Upper lobe of right lung (tissue), 1 donor: Measurements from ENCODE around the gene TUBB1. TPM values are rescaled to one million over a fixed set of nuclear protein-coding genes. Genes with fewer than 3 reads are reported as not detected.
A peak's percentile ranks its signal among the peaks of the same experiment; 100 is the strongest.
"Not testable (repeated sequence)": the region's sequence is repeated elsewhere in the genome, so short reads cannot be mapped to it uniquely, and the experiment has no call there.

Source experiments
- ATAC-seq: fragments of 200-7000 bp; cut with Tn5 transposase; one replicate; pipeline ENCODE4 v1.9.1; 2020; ENCODE audit warnings: mild to moderate bottlenecking, moderate library complexity
- DNase-seq: peaks from one replicate; pipeline ENCODE4 v3.0.0-alpha.2; 2020
- H3K27ac ChIP-seq: fragments of 200-600 bp; one replicate; pipeline ENCODE4 v1.8.0; 2022
- H3K27me3 ChIP-seq: fragments of 200-600 bp; one replicate; pipeline ENCODE4 v1.8.0; 2022; ENCODE audit warnings: mild to moderate bottlenecking
- H3K36me3 ChIP-seq: fragments of 200-600 bp; one replicate; pipeline ENCODE4 v1.8.0; 2022
- H3K4me1 ChIP-seq: fragments of 200-600 bp; one replicate; pipeline ENCODE4 v1.8.0; 2022
- H3K4me3 ChIP-seq: fragments of 200-600 bp; one replicate; pipeline ENCODE4 v1.8.0; 2022; ENCODE audit warnings: mild to moderate bottlenecking
- H3K9me3 ChIP-seq: fragments of 200-600 bp; one replicate; pipeline ENCODE4 v1.8.0; 2022
- CTCF ChIP-seq: fragments of 200-600 bp; IDR thresholded peaks from one replicate; pipeline ENCODE4 v1.8.0; 2022; ENCODE audit warnings: antibody characterized with exemption
- intact Hi-C: fragments of 100-400 bp; cut with DNase I; formaldehyde crosslinking; loops from one replicate; pipeline ENCODE4 v1.11.0; 2022
- total RNA-seq: library from RNA; stranded (reverse); fragmentation: NEBNext Ultra II Directional; extraction: Animal tissue kit (Norgen Biotek cat#: 25700); gene quantifications from one replicate; pipeline ENCODE4 v1.2.1, GENCODE V29; 2021
- donor health status: DM: no; HTN: yes; CAD: no; lungs with severe emphysema.

Gene TUBB1
- total RNA-seq, 1 donor from 2014 or later, result 3.0 TPM

DNA sequence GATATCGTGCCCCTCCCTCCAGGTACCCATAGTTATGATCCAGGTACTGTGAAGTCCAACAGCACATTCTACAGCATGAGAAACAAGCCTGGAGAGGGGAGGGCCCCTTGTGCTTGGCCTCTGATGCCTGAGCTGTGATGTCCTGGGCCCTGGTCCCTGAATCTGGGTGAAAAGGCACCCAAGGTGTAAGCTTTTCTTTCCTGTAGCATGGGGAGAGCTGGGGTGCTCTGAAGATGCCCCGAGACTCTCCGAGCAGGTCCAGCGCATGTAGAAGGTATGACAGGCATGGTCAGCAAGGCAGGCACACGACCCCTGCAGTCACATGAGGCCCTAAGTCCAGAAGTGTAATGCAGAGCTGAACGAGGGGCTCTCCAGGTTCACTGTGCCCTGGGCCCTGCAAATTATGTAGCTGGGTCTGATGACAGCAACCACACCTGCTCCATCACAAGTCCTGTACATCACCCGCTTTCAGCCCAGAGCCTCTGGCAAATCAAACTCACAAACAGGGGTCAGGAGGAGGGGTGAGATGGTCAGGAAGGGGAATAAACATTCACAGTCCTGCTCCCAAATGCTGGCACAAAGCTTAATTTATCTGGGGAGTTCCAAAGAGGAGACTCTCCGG lies 10.4 kb upstream of the TUBB1 start:
- ATAC-seq, result no peak
- no peak overlapping the region for H3K4me3 ChIP-seq
- no peaks in the 10 kb centered on the region for H3K27me3 ChIP-seq
- no peaks in the 10 kb centered on the region for H3K36me3 ChIP-seq
- intact Hi-C loops, result no loop called here
- H3K9me3 ChIP-seq, result no peaks in the 10 kb centered on the region
- TF ChIP-seq CTCF, result no peak
- H3K4me1 ChIP-seq, result peaks cover 40% of the 10 kb centered on the region
- peak overlapping the region; percentile 83 for H3K27ac ChIP-seq
- no peak for DNase-seq

DNA sequence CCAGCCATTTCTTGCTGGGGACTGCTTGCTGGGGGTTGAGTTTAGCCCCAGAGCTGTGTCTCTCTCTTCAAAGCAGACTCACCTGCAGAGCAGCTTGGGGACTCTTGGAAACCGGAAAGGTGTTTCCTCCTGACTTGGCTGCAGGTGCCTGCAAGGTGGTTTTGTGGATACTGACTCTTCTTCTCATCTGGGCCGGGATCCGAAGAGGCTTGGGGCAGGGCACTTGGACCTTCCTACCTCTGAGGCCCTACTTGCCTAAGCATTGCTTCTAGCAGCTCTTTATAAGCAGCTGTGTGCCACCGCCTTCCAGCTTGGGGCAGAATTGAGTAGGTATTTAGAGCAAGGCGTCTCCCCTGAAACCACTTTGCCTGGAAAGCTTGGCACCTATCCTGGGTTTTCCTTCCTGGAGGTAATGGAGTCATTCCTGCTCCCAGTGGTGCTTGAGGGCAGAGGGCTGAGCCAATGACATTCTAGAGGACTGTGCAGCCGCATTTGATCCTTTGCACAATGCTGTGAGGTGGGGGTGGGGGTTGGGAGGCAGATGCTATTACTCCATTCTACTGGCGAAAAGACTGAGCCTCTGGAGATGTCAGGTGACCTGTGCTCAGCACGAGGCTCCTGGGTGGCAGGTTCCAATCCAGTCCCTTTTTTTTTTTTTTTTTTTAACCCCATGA lies 8.8 kb upstream of the TUBB1 start:
- no peaks in the 10 kb centered on the region for H3K27me3 ChIP-seq
- H3K36me3 ChIP-seq, result no peaks in the 10 kb centered on the region
- no peak for TF ChIP-seq CTCF
- H3K27ac ChIP-seq, result peak overlapping the region; percentile 53
- intact Hi-C loops, result no loop called here
- ATAC-seq (peak; percentile 37), DNase-seq (no peak)
- H3K4me3 ChIP-seq, result no peak overlapping the region
- peaks cover 28% of the 10 kb centered on the region for H3K4me1 ChIP-seq
- no peaks in the 10 kb centered on the region for H3K9me3 ChIP-seq

DNA sequence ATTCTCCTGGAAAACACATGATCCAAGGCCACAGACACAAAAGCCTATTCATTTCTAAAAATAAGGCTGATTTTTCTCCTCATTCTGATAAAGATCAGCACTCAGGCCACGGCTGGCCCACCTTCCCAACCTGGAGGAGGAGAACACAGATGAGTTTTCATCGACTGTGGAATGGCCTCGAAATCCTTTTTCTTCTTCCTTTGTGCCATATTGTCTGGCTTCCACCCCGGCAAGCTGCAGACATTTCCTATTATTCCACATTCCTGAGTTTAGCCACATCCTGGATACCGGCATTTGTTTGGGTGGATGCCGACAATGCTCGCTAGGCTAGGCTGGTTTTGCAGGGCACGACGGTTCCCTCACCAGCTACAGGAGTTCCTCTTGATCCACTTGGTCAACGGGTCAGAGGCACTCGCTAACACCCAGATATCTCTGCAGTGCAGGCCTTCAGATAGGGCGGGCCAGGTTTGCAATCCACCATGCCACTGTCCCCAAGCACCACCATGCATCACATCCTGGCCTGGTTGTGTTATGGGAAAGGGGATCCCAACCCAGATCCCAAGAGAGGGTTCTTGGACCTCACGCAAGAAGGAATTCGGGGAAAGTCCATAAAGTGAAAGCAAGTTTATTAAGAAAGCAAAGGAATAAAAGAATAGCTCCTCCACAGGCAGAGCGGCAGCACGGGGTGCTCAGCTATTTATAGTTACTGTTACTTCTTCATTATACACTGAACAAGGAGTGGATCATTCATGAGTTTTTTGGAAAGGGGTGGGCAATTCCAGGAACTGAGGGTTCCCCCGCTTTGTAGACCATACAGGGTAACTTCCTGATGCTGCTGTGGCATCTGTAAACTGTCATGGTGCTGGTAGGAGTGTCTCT lies 8.0 kb upstream of the TUBB1 start:
- no peak overlapping the region for H3K4me3 ChIP-seq
- peaks cover 20% of the 10 kb centered on the region for H3K4me1 ChIP-seq
- no peak for TF ChIP-seq CTCF
- DNase-seq, result no peak
- peak overlapping the region; percentile 53 for H3K27ac ChIP-seq
- intact Hi-C loops, result no loop called here
- no peaks in the 10 kb centered on the region for H3K9me3 ChIP-seq
- H3K27me3 ChIP-seq, result no peaks in the 10 kb centered on the region
- H3K36me3 ChIP-seq, result no peaks in the 10 kb centered on the region
- no peak for ATAC-seq

- H3K27me3 ChIP-seq, H3K9me3 ChIP-seq, H3K36me3 ChIP-seq, H3K4me3 ChIP-seq, intact Hi-C loops, ATAC-seq, DNase-seq: not testable (repeated sequence)
- peaks cover 19% of the 10 kb centered on the region for H3K4me1 ChIP-seq
- peak overlapping the region; percentile 53 for H3K27ac ChIP-seq
Observed at GRCh38 chr20:59011874-59012157, 7.4 kb upstream of the TUBB1 start.

GRCh38 chr20:59013031-59013951 lies 5.9 kb upstream of the TUBB1 start:
- TF ChIP-seq CTCF, result no peak
- Histone ChIP-seq H3K4me1 (peaks cover 15% of the 10 kb centered on the region), H3K36me3 (no peaks in the 10 kb centered on the region), H3K9me3 (no peaks in the 10 kb centered on the region), H3K4me3 (no peak overlapping the region), H3K27me3 (no peaks in the 10 kb centered on the region), H3K27ac (no peak overlapping the region)
- no peak for ATAC-seq
- intact Hi-C loops, result no loop called here
- no peak for DNase-seq
